ENCODE results near the gene PMFBP1.

DNA sequence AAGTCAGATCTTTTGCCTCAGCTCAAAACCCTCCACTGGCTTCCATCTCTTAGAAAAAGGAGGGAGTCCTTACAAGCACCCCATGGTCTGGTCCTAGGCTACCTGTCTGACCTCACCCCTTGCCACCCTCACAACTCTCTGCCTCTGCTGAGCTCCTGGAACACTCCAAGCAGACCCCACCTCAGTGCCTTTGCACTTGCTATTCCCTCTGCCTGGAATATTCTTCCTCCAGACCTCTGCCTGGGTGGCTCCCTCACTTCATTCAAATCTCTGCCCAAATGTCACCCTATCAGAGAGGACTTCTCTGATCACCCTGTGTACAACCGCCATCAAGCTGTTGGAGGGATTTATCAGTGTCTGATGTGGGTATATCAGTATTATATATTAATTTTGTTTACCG lies 37.4 kb downstream of the PMFBP1 start:
- TF ChIP-seq POLR2AphosphoS5 (IDR thresholded peaks at IDR 0.05; ENCODE audit: low read depth), result no peak
- TF ChIP-seq, protein P1, sequence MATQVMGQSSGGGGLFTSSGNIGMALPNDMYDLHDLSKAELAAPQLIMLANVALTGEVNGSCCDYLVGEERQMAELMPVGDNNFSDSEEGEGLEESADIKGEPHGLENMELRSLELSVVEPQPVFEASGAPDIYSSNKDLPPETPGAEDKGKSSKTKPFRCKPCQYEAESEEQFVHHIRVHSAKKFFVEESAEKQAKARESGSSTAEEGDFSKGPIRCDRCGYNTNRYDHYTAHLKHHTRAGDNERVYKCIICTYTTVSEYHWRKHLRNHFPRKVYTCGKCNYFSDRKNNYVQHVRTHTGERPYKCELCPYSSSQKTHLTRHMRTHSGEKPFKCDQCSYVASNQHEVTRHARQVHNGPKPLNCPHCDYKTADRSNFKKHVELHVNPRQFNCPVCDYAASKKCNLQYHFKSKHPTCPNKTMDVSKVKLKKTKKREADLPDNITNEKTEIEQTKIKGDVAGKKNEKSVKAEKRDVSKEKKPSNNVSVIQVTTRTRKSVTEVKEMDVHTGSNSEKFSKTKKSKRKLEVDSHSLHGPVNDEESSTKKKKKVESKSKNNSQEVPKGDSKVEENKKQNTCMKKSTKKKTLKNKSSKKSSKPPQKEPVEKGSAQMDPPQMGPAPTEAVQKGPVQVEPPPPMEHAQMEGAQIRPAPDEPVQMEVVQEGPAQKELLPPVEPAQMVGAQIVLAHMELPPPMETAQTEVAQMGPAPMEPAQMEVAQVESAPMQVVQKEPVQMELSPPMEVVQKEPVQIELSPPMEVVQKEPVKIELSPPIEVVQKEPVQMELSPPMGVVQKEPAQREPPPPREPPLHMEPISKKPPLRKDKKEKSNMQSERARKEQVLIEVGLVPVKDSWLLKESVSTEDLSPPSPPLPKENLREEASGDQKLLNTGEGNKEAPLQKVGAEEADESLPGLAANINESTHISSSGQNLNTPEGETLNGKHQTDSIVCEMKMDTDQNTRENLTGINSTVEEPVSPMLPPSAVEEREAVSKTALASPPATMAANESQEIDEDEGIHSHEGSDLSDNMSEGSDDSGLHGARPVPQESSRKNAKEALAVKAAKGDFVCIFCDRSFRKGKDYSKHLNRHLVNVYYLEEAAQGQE (IDR thresholded peaks at IDR 0.05; ENCODE audit: insufficient replicate concordance, low read depth), result no peak

Data from HL-60 (cell line).